Loucy (cell line): ENCODE data around the gene SH2D4B.

Experiments used
- H2AFZ ChIP-seq: fragments of 200-600 bp; sonication (generic); 2 replicates; pipeline ENCODE4 v1.6.0; 2016; ENCODE audit warnings: antibody characterized with exemption, mild to moderate bottlenecking, low read length, moderate library complexity
- H3F3A ChIP-seq: fragments of 200-600 bp; 2 replicates; pipeline ENCODE4 v1.6.0; 2016; ENCODE audit warnings: antibody characterized with exemption, low read depth, mild to moderate bottlenecking
- H3K27me3 ChIP-seq: fragments of 200-600 bp; sonication (generic); 2 replicates; pipeline ENCODE4 v1.6.1; 2014; ENCODE audit warnings: low read length, mild to moderate bottlenecking; ENCODE audit not compliant: insufficient read depth, poor library complexity, severe bottlenecking
- H3K36me3 ChIP-seq: fragments of 200-600 bp; sonication (generic); 2 replicates; pipeline ENCODE4 v1.6.1; 2016; ENCODE audit warnings: low read length; ENCODE audit not compliant: insufficient read depth
- H3K4me1 ChIP-seq: fragments of 200-600 bp; sonication (generic); 2 replicates; pipeline ENCODE4 v1.5.1; 2014; ENCODE audit warnings: low read length, mild to moderate bottlenecking; ENCODE audit not compliant: insufficient read depth, poor library complexity, severe bottlenecking
- H3K4me2 ChIP-seq: fragments of 200-600 bp; sonication (generic); 2 replicates; pipeline ENCODE4 v1.6.0; 2014; ENCODE audit warnings: antibody characterized with exemption, low read length, low read depth, mild to moderate bottlenecking; ENCODE audit not compliant: poor library complexity, severe bottlenecking
- H3K4me3 ChIP-seq: fragments of 200-600 bp; sonication (generic); 2 replicates; pipeline ENCODE4 v1.5.1; 2014; ENCODE audit warnings: low read length, mild to moderate bottlenecking, mixed read lengths; ENCODE audit not compliant: poor library complexity, severe bottlenecking
- H3K79me2 ChIP-seq: fragments of 200-600 bp; sonication (generic); 2 replicates; pipeline ENCODE4 v1.6.1; 2014; ENCODE audit warnings: low read length; ENCODE audit not compliant: insufficient read depth
- H3K9ac ChIP-seq: fragments of 200-600 bp; sonication (generic); 2 replicates; pipeline ENCODE4 v1.6.0; 2014; ENCODE audit warnings: mild to moderate bottlenecking, low read depth, low read length, moderate library complexity; ENCODE audit not compliant: poor library complexity, severe bottlenecking
- H3K9me2 ChIP-seq: fragments of 200-600 bp; sonication (generic); replicated peaks from 2 replicates; pipeline ENCODE4 v1.6.1; 2016; ENCODE audit warnings: low read depth, low read length, mixed read lengths
- H3K9me3 ChIP-seq: fragments of 200-600 bp; sonication (generic); 2 replicates; pipeline ENCODE4 v1.6.1; 2014; ENCODE audit warnings: mild to moderate bottlenecking, antibody characterized with exemption, low read length, low read depth; ENCODE audit not compliant: insufficient read depth
- H4K20me1 ChIP-seq: fragments of 200-600 bp; sonication (generic); 2 replicates; pipeline ENCODE4 v1.6.0; 2014; ENCODE audit warnings: antibody characterized with exemption, low read length, mild to moderate bottlenecking; ENCODE audit not compliant: insufficient read depth, poor library complexity, severe bottlenecking
- CTCF ChIP-seq: fragments of 200-600 bp; sonication (generic); conservative IDR thresholded peaks from 2 replicates; pipeline ENCODE4 v1.5.1; 2014; ENCODE audit warnings: mild to moderate bottlenecking, antibody characterized with exemption, low read length
- EZH2phosphoT487 ChIP-seq: fragments of 200-600 bp; IDR thresholded peaks from 2 replicates; pipeline ENCODE4 v1.6.1; 2018; ENCODE audit warnings: antibody characterized with exemption, mild to moderate bottlenecking, moderate library complexity, borderline replicate concordance

SH2D4B gene

GRCh38 chr10:80599424-80599847, 61.7 kb downstream of the SH2D4B start:
- no peaks in the 10 kb centered on the region for H3K36me3 ChIP-seq
- H3K4me1 ChIP-seq: no peaks in the 10 kb centered on the region
- no peak overlapping the region for H3K9ac ChIP-seq
- no peak overlapping the region for H3K4me3 ChIP-seq
- peak overlapping the region; percentile 15; the same call in 1 of the 2 replicates for H2AFZ ChIP-seq
- no peaks in the 10 kb centered on the region for H3K9me2 ChIP-seq
- no peak overlapping the region for H3K4me2 ChIP-seq
- no peaks in the 10 kb centered on the region for H3K9me3 ChIP-seq
- H3K27me3 ChIP-seq: no peaks in the 10 kb centered on the region
- no peaks in the 10 kb centered on the region for H4K20me1 ChIP-seq
- no peak for TF ChIP-seq EZH2phosphoT487
- peak; percentile 94 for TF ChIP-seq CTCF
- no peaks in the 10 kb centered on the region for H3F3A ChIP-seq
- H3K79me2 ChIP-seq: no peaks in the 10 kb centered on the region

DNA sequence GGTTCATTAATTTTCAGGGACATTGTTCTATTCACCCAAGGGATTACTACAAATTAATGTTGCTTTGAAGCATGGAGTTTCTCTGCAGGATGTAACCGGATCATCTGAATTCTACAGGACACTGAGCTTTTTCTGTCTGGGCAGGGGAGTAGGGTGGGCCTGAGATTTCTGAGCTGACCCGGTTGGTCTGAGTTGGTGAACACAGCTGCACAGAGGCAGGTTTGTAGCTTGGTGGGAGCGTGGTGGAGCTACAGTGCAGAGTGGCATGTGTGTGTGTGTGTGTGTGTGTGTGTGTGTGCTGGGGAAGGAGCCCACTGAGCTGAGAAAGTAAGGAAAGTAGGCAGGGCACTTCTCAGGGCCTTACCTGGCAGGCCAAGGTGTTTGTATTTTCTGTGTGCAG, 62.6 kb downstream of the SH2D4B start:
- Histone ChIP-seq H3K36me3 (no peaks in the 10 kb centered on the region), H2AFZ (no peak overlapping the region), H3F3A (no peaks in the 10 kb centered on the region), H3K79me2 (no peaks in the 10 kb centered on the region), H3K9ac (no peak overlapping the region), H3K4me3 (no peak overlapping the region), H3K27me3 (no peaks in the 10 kb centered on the region), H3K4me1 (no peaks in the 10 kb centered on the region), H3K4me2 (no peak overlapping the region), H3K9me3 (no peaks in the 10 kb centered on the region), H4K20me1 (no peaks in the 10 kb centered on the region), H3K9me2 (no peaks in the 10 kb centered on the region)
- TF ChIP-seq EZH2phosphoT487 (no peak), CTCF (no peak)

DNA sequence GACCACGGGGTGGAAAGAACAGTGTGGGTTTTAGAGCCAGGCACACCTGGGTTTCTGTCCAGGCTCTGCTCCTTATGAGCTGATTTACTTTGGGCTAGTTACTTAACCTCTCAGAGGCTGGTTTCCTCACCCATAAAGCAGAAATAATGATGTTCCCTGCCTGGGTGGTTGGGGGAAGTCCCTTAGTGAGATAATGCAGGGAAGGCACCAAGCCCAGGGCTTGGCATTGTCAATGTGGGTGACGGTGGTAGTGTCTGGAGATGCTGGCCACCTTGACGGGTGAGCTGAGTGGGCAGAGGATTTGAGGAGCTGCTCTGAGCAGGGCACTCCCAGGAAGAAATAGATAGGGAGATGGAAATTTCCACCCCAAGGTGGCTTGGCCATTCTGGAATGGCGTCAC, 65.2 kb downstream of the SH2D4B start:
- TF ChIP-seq CTCF: no peak
- no peak for TF ChIP-seq EZH2phosphoT487
- Histone ChIP-seq H3K27me3 (no peaks in the 10 kb centered on the region), H3K4me3 (no peak overlapping the region)

More for the DNA sequence above, 65.2 kb downstream of the SH2D4B start:
- Histone ChIP-seq H3K9ac (no peak overlapping the region), H3K9me2 (no peaks in the 10 kb centered on the region), H3K4me1 (no peaks in the 10 kb centered on the region), H2AFZ (no peak overlapping the region), H3K36me3 (no peaks in the 10 kb centered on the region), H4K20me1 (no peaks in the 10 kb centered on the region), H3K4me2 (no peak overlapping the region), H3K79me2 (no peaks in the 10 kb centered on the region), H3K9me3 (no peaks in the 10 kb centered on the region), H3F3A (no peaks in the 10 kb centered on the region)
